NCI-H2081 treated with DMSO at 0.1 percent for 48 hours (cell line): ENCODE data around the gene RIPOR3.
"Not testable (repeated sequence)": the region's sequence is repeated elsewhere in the genome, so short reads cannot be mapped to it uniquely, and the experiment has no call there.

ENCODE experiments used
- DNase-seq: peaks from one replicate; lab custom pipeline; 2025; lab: John Stamatoyannopoulos, UW

The RIPOR3 gene

DNA sequence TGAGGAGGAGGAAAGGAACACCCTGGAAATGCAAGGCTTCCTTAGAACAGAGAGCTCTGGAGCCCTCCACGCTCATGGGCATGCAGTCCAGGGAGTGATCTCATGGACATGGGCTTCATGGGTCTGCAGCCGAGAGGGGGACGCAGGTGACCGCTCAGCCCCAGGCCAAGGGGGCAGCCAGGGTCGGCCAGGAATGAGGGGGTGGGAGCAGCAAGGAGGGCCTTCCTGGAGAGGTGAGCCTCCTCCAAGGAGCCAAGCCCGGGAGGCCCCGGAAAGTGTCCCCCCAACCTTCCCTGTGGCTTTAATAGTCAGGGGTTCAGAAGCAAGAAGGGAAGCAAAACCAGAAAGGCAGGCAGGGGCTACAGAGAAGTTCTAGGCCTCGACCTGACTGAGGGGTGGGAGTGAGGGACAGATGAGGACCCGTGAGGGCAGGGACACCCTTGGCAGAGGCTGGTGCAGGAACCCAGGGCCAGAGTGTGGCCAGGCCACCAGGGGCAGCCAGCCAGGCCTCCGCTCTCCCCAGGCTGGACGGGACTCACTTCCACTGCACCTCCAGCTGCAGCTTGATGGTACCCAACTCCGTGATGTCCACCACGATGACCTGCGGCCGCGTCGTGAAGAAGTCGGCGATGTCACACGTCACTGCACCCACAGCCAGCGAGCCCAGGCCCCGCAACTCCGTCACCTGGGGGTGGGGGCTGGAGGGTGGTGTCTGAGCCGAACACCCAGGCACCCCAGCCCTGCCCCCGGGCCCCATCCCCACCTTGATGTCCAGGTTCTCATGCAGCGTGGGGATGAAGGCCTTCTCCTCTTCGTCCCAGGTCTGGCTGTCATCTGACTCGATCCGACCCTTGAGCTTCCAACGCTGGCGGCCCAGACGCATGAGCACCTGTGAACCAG lies 83.2 kb downstream of the RIPOR3 start:
- DNase-seq, result no peak

GRCh38 chr20:50607436-50607835 lies 83.9 kb downstream of the RIPOR3 start:
- DNase-seq, result no peak

GRCh38 chr20:50605136-50605535 lies 86.2 kb downstream of the RIPOR3 start:
- no peak for DNase-seq

GRCh38 chr20:50604451-50604850 lies 86.9 kb downstream of the RIPOR3 start:
- no peak for DNase-seq

- no peak for DNase-seq
These were observed 88.8 kb downstream of the RIPOR3 start for GRCh38 chr20:50602432-50603088.

- no peak for DNase-seq
These were observed 89.6 kb downstream of the RIPOR3 start for GRCh38 chr20:50601511-50602431.

DNA sequence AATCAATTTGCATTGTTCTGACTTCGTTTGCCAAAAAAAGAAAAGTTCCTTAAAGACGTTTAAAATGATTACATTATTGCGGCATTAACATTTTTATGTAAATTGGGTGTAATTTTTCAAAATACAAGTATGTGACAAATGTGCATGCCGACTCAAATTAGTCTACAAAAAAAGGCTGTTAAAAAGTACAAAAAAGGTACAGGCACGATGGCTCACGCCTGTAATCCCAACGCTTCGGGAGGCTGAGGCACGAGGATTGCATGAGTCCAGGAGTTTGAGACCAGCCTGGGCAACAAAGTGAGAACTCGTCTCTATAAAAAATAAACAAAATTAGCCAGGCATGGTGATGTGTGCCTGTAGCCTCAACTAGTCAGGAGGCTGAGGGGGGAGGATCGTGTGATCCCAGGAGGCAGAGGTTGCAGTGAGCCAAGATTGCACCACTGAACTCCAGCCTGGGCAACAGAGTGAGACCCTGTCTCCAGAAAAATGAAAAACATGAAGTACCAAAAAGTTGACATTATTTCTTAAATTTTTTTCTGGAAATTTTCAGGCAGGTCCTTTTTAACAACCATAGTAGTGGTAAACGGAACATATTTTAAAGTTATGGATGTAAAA lies 91.0 kb downstream of the RIPOR3 start:
- no peak for DNase-seq

DNA sequence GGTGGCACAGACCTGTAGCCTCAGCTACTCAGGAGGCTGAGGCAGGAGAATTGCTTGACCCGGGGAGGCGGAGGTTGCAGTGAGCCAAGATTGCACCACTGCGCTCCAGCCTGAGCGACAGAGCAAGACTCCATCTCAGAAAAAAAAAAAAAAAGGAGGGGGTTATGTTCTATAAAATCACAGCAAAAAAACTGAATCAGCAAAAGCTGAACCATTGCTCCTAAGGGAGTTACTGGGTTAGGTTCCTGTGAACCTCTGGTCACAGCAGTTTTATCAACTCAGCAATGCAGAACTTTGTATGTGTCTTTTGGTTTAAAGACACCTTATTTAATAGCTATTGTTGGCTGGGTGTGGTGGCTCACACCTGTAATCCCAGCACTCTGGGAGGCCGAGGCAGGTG lies 92.6 kb downstream of the RIPOR3 start:
- DNase-seq, result not testable (repeated sequence)

DNA sequence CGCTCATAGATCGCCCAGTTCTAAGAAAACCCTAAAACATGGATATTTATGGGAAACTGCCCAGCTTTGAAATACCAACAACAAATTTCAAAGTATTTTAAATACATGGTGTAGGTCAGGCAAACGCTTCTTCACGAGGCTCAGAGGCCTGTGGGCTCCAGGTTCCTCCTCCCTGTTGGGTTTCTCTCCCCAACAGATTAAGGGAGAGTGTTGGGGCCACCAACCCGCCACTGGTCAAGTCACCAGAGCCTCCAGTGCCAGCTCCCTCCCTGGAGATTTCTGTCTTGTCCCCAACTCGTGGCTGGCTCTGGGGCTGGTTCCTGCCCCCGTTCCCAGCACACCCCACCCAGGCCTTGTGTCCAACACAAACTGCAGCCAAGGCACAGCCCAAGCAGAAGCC lies 93.3 kb downstream of the RIPOR3 start:
- no peak for DNase-seq

- no peak for DNase-seq
These were observed 93.9 kb downstream of the RIPOR3 start for GRCh38 chr20:50597406-50597969.

DNA sequence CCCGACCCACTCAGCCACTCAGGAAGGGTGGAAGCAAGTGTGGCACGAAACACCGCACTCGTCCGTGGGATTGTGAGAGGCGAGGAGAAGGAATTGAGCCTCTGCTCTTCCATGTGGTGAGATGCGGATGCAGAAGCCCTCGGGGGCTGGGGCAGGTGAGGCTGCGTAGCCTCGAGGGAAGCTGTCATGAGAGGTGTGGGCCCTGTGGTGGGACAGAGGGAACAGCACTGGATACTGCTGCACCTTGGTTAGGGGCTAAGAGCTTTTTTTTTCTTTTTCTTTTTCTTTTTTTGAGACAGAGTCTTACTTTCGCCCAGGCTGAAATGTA lies 94.7 kb downstream of the RIPOR3 start:
- no peak for DNase-seq

- no peak for DNase-seq
These were observed 95.2 kb downstream of the RIPOR3 start for GRCh38 chr20:50595988-50596693.

DNA sequence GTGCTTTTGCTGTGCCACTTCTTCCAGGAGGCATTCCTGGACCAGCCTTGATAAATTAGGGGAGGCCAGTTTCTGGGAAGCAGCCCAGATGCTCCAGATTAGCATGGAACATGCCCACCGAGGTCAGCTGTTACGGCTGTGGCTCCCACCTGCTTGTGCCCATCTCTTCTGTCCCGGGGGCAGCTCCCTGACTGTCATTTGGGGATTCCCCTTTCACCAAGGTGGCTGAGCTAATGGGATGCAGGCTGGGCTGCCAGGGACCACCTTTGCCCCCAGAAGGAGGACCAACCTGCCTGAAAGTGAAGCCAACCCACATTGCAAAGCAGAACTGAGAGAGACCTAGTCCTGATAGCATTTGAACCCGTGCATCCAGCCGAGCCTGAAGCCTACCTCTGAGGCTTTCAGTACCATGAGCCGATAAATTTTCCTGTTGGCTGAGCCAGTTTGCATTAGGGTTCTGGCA lies 95.9 kb downstream of the RIPOR3 start:
- no peak for DNase-seq

- DNase-seq, result no peak
These were observed 96.5 kb downstream of the RIPOR3 start for GRCh38 chr20:50594591-50595432.

- no peak for DNase-seq
These were observed 97.1 kb downstream of the RIPOR3 start for GRCh38 chr20:50594231-50594590.

DNA sequence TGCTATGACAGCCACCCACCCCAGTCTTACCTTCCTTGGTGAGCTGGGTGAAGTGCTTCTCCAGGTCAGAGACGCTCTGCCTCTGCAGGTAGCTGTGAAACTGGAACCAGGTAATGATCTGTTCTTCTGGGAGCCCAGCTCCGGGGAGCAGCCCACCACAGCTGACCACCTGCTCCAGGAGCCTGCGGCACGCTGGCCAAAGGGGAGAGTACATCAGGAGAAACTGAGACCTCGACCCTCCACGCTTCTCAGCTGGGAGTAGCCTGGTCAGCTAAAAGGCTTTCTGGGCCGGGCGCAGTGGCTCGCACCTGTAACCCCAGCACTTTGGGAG lies 98.4 kb downstream of the RIPOR3 start:
- no peak for DNase-seq

GRCh38 chr20:50592282-50593004 lies 98.9 kb downstream of the RIPOR3 start:
- no peak for DNase-seq

DNA sequence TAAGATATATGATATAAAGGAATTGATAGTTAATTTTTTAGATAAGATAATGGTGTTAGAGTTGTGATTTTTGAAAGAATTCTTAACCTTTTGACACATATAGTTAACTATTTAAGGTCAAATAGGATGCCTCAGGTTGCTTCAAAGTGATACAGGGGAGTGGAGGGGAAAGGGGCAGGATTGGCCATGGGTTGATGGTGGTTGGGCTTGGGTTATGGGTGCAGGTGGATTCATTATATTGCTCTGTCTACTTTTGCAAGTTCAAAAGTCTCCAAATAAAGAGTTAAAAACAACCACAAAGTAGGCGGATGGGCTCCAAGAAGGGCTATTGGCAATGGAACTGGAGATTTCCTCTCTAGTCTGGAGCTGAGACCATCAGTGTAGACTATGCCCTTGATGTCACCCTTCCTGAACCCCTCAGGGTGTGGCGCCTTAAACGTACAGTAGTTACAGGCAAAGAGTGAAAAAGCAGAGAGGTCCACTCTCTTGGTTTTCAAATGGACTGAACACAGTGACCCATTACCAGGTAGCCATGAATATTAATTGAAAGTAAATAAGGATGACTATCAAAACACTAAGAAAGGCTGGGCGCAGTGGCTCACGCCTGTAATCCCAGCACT lies 100.0 kb downstream of the RIPOR3 start:
- DNase-seq, result no peak

- DNase-seq, result no peak
These were observed 101.0 kb downstream of the RIPOR3 start for GRCh38 chr20:50590348-50590664.
